22Rv1 (cell line): Measurements from ENCODE around the gene DMD.

Experiments used
- H3K27ac ChIP-seq: fragments of 450-650 bp; 2 replicates; pipeline ENCODE4 v1.5.1; 2017
- CTCF ChIP-seq: fragments of 450-650 bp; IDR thresholded peaks from 2 replicates; pipeline ENCODE4 v1.5.1; 2017; ENCODE audit warnings: mild to moderate bottlenecking
- ZFX ChIP-seq: fragments of 450-650 bp; IDR thresholded peaks from 2 replicates; pipeline ENCODE4 v1.6.1; 2017; ENCODE audit warnings: antibody characterized with exemption, borderline replicate concordance

The DMD gene

GRCh38 chrX:31228415-31228832 is 1982.9 kb downstream of the DMD start:
- no peak for TF ChIP-seq CTCF
- TF ChIP-seq ZFX, result no peak
- no peak overlapping the region for H3K27ac ChIP-seq

- no peak for TF ChIP-seq ZFX
- TF ChIP-seq CTCF, result no peak
- H3K27ac ChIP-seq, result no peak overlapping the region
These were observed 1984.1 kb downstream of the DMD start for GRCh38 chrX:31227250-31227649.

GRCh38 chrX:31225819-31226218 is 1985.5 kb downstream of the DMD start:
- TF ChIP-seq CTCF, result no peak
- no peak for TF ChIP-seq ZFX
- no peak overlapping the region for H3K27ac ChIP-seq

- no peak overlapping the region for H3K27ac ChIP-seq
- TF ChIP-seq ZFX (no peak), CTCF (no peak)
These were observed 1986.9 kb downstream of the DMD start for GRCh38 chrX:31224381-31225012.

GRCh38 chrX:31223817-31224216 is 1987.5 kb downstream of the DMD start:
- TF ChIP-seq CTCF, result no peak
- no peak for TF ChIP-seq ZFX
- H3K27ac ChIP-seq, result no peak overlapping the region

GRCh38 chrX:31222946-31223345 is 1988.4 kb downstream of the DMD start:
- TF ChIP-seq CTCF, result no peak
- no peak for TF ChIP-seq ZFX
- H3K27ac ChIP-seq, result no peak overlapping the region

- no peak overlapping the region for H3K27ac ChIP-seq
- TF ChIP-seq ZFX (no peak), CTCF (no peak)
These were observed 1992.2 kb downstream of the DMD start for GRCh38 chrX:31219174-31219573.
